Aorta (tissue), 5 donors: ENCODE results near the gene TMEM87A. TPM values are rescaled to one million over a fixed set of nuclear protein-coding genes. Genes with fewer than 3 reads are reported as not detected.
"Not testable (repeated sequence)": the region's sequence is repeated elsewhere in the genome, so short reads cannot be mapped to it uniquely, and the experiment has no call there.

Source experiments
- ATAC-seq: fragments of 200-7000 bp; cut with Tn5 transposase; one replicate; pipeline ENCODE4 v1.9.1; 2022; ENCODE audit warnings: moderate library complexity; ENCODE audit not compliant: low FRiP score
- DNase-seq, 2 donors: peaks; one replicate each; pipeline ENCODE4 v3.0.0-alpha.2; 2020
- H3K27ac ChIP-seq, 2 donors: one replicate each; pipeline ENCODE4 v1.5.1; 2013; ENCODE audit warnings: low read length in 2 of 2, mild to moderate bottlenecking in 2 of 2, moderate library complexity in 2 of 2, control low read depth in 1 of 2, inconsistent platforms in 1 of 2, low read depth in 1 of 2
- H3K27me3 ChIP-seq, 2 donors: one replicate each; pipeline ENCODE4 v1.6.1; 2013; ENCODE audit warnings: control low read depth in 1 of 2, low read length in 1 of 2, mild to moderate bottlenecking in 1 of 2, moderate library complexity in 1 of 2; ENCODE audit not compliant: insufficient read depth in 2 of 2, control insufficient read depth in 1 of 2
- H3K36me3 ChIP-seq, 2 donors: one replicate each; pipeline ENCODE4 v1.6.1; 2013; ENCODE audit warnings: control low read depth in 1 of 2, low read length in 1 of 2, mild to moderate bottlenecking in 1 of 2; ENCODE audit not compliant: insufficient read depth in 2 of 2, control insufficient read depth in 1 of 2
- H3K4me1 ChIP-seq, 2 donors: one replicate each; pipeline ENCODE4 v1.6.1; 2013; ENCODE audit warnings: low read length in 2 of 2, control low read depth in 1 of 2, mild to moderate bottlenecking in 1 of 2, moderate library complexity in 1 of 2; ENCODE audit not compliant: insufficient read depth in 2 of 2, control insufficient read depth in 1 of 2
- H3K4me3 ChIP-seq, 2 donors: one replicate each; pipeline ENCODE4 v1.5.1; 2013; ENCODE audit warnings: low read length in 2 of 2, control low read depth in 1 of 2, mild to moderate bottlenecking in 1 of 2
- H3K9me3 ChIP-seq: one replicate; pipeline ENCODE4 v1.6.1; 2013; ENCODE audit warnings: mild to moderate bottlenecking, low read length; ENCODE audit not compliant: control insufficient read depth
- WGBS, 2 donors: extraction: QIAGEN DNeasy Blood & Tissue Kit; methylation state at CpG; one replicate each; pipeline ENCODE4 v1.1.7; 2013; 5-methylcytosine and 5-hydroxymethylcytosine counted together
- intact Hi-C, 2 donors: fragments of 100-400 bp; cut with DNase I; formaldehyde crosslinking; loops; one replicate each; pipeline versions ENCODE4 v1.14.2 to v1.15.0; 2022
- polyA plus RNA-seq, 2 donors: library from polyadenylated mRNA; stranded (reverse); fragments of 200-250 nt; gene quantifications; one replicate each; pipeline ENCODE4 v1.2.3, GENCODE V29; 2013
- total RNA-seq, 2 donors: library from RNA; stranded (reverse); fragmentation: NEBNext Ultra II Directional; extraction: Animal tissue kit (Norgen Biotek cat#: 25700); gene quantifications; one replicate each; pipeline ENCODE4 v1.2.1, GENCODE V29; 2021
- donor health status: healthy with polysubstance abuse.
- donor health status: Bipolar disorder and iron deficiency.
- donor health status: DM: no; HTN: no; CAD: no.
- donor health status: DM: no; HTN: no; CAD: no.
- donor health status: DM: yes; HTN: yes; CAD: no.

TMEM87A gene
- total and polyA plus RNA-seq, 4 donors, result 21.4 to 66.8 (median 48.4) TPM

GRCh38 chr15:42240823-42241222, 32.4 kb downstream of the TMEM87A start:
- H3K9me3 ChIP-seq, result no peaks in the 10 kb centered on the region
- H3K36me3 ChIP-seq, result peaks cover 0 to 3% of the 10 kb centered on the region in 2 donors
- intact Hi-C loops, result no loop called here
- no peaks in the 10 kb centered on the region for H3K4me1 ChIP-seq
- DNase-seq (no peak), ATAC-seq (no peak)
- no peak overlapping the region for H3K27ac ChIP-seq
- 93 to 97% methylated on average over 1 of the region's 1 CpG for WGBS, 2 donors
- H3K4me3 ChIP-seq, result no peak overlapping the region
- no peaks in the 10 kb centered on the region for H3K27me3 ChIP-seq

GRCh38 chr15:42239528-42240182, 33.6 kb downstream of the TMEM87A start:
- no peaks in the 10 kb centered on the region for H3K27me3 ChIP-seq

GRCh38 chr15:42233107-42233506, 40.1 kb downstream of the TMEM87A start:
- Histone ChIP-seq H3K27me3 (no peaks in the 10 kb centered on the region), H3K4me3 (no peak overlapping the region), H3K9me3 (no peaks in the 10 kb centered on the region), H3K36me3 (peaks cover 0 to 2% of the 10 kb centered on the region in 2 donors), H3K27ac (no peak overlapping the region), H3K4me1 (no peaks in the 10 kb centered on the region)
- DNase-seq, result no peak
- WGBS, 2 donors, result 93 to 94% methylated on average over 2 of the region's 2 CpGs
- intact Hi-C loops, result no loop called here
- no peak for ATAC-seq

More at GRCh38 chr15:42239528-42240182, 33.6 kb downstream of the TMEM87A start:
- H3K4me3 ChIP-seq, result no peak overlapping the region
- no peaks in the 10 kb centered on the region for H3K9me3 ChIP-seq
- H3K4me1 ChIP-seq, result no peaks in the 10 kb centered on the region
- H3K27ac ChIP-seq, result no peak overlapping the region
- H3K36me3 ChIP-seq, result peaks cover 0 to 3% of the 10 kb centered on the region in 2 donors
- ATAC-seq (no peak), DNase-seq (no peak)
- intact Hi-C loops, result no loop called here

- H3K4me3 ChIP-seq, result no peak overlapping the region
- peaks cover 0 to 3% of the 10 kb centered on the region in 2 donors for H3K36me3 ChIP-seq
- no peaks in the 10 kb centered on the region for H3K4me1 ChIP-seq
- no peak for DNase-seq
- no peaks in the 10 kb centered on the region for H3K27me3 ChIP-seq
- WGBS, 2 donors, result 62 to 71% methylated on average over 5 of the region's 5 CpGs
- no peak for ATAC-seq
- no peak overlapping the region for H3K27ac ChIP-seq
- intact Hi-C loops, result no loop called here
- H3K9me3 ChIP-seq, result no peaks in the 10 kb centered on the region
Measured at GRCh38 chr15:42232606-42233005, 40.6 kb downstream of the TMEM87A start.

- intact Hi-C loops, result no loop called here
- Histone ChIP-seq H3K36me3 (peaks cover 0 to 7% of the 10 kb centered on the region in 2 donors), H3K9me3 (no peaks in the 10 kb centered on the region), H3K27ac (no peak overlapping the region), H3K4me3 (no peak overlapping the region), H3K4me1 (no peaks in the 10 kb centered on the region), H3K27me3 (no peaks in the 10 kb centered on the region)
- ATAC-seq (no peak), DNase-seq (no peak)
- 91 to 93% methylated on average over 1 of the region's 1 CpG for WGBS, 2 donors
Measured at GRCh38 chr15:42231088-42231487, 42.1 kb downstream of the TMEM87A start.

GRCh38 chr15:42228981-42229380, 44.3 kb downstream of the TMEM87A start:
- H3K9me3 ChIP-seq, H3K27ac ChIP-seq, H3K4me3 ChIP-seq, H3K4me1 ChIP-seq, H3K36me3 ChIP-seq, DNase-seq, intact Hi-C loops, H3K27me3 ChIP-seq, ATAC-seq: not testable (repeated sequence)
- WGBS, 2 donors, result 90 to 93% methylated on average over 5 of the region's 5 CpGs

GRCh38 chr15:42228036-42228435, 45.2 kb downstream of the TMEM87A start:
- Histone ChIP-seq H3K27ac (no peak overlapping the region), H3K4me1 (no peaks in the 10 kb centered on the region), H3K36me3 (peaks cover 0 to 8% of the 10 kb centered on the region in 2 donors), H3K27me3 (no peaks in the 10 kb centered on the region), H3K9me3 (no peaks in the 10 kb centered on the region), H3K4me3 (no peak overlapping the region)
- 18 to 23% methylated on average over 1 of the region's 1 CpG for WGBS, 2 donors
- ATAC-seq (no peak), DNase-seq (no peak)
- intact Hi-C loops, result no loop called here

- intact Hi-C loops, result no loop called here
- peaks cover 3 to 8% of the 10 kb centered on the region in 2 donors for H3K36me3 ChIP-seq
Measured at GRCh38 chr15:42226648-42227047, 46.6 kb downstream of the TMEM87A start.

GRCh38 chr15:42220216-42220615, 53.0 kb downstream of the TMEM87A start:
- ATAC-seq (no peak), DNase-seq (no peak)
- H3K27ac ChIP-seq, result no peak overlapping the region
- WGBS, 2 donors, result 50% methylated on average over 2 of the region's 2 CpGs
- no peaks in the 10 kb centered on the region for H3K27me3 ChIP-seq
- H3K4me3 ChIP-seq, result no peak overlapping the region
- H3K36me3 ChIP-seq, result peaks cover 4 to 8% of the 10 kb centered on the region in 2 donors
- no peaks in the 10 kb centered on the region for H3K4me1 ChIP-seq
- intact Hi-C loops, result no loop called here
- no peaks in the 10 kb centered on the region for H3K9me3 ChIP-seq

More at GRCh38 chr15:42226648-42227047, 46.6 kb downstream of the TMEM87A start:
- Histone ChIP-seq H3K27me3 (no peaks in the 10 kb centered on the region), H3K27ac (no peak overlapping the region), H3K4me3 (no peak overlapping the region), H3K4me1 (no peaks in the 10 kb centered on the region), H3K9me3 (no peaks in the 10 kb centered on the region)
- no peak for ATAC-seq
- 95 to 97% methylated on average over 5 of the region's 5 CpGs for WGBS, 2 donors
- no peak for DNase-seq
